LoVo (cell line): Measurements from ENCODE around the gene ARMC5.
"Not testable (repeated sequence)": the region's sequence is repeated elsewhere in the genome, so short reads cannot be mapped to it uniquely, and the experiment has no call there.

Experiments
- DNase-seq: peaks from one replicate; pipeline ENCODE4 v3.0.0-alpha.2; 2016; ENCODE audit warnings: low spot score

The ARMC5 gene

GRCh38 chr16:31478956-31479355, 19.7 kb downstream of the ARMC5 start:
- no peak for DNase-seq

- no peak for DNase-seq
Observed at GRCh38 chr16:31479751-31480150, 20.4 kb downstream of the ARMC5 start.

GRCh38 chr16:31480851-31481536, 21.7 kb downstream of the ARMC5 start:
- DNase-seq, result no peak

- DNase-seq, result no peak
Observed at GRCh38 chr16:31483081-31483480, 23.8 kb downstream of the ARMC5 start, which contains the start of gene SLC5A2. Gene SLC5A2, plus strand, starts transcription at chr16:31483123. Its CDS starts 14 bp downstream, at chr16:31483137.

- DNase-seq, result not testable (repeated sequence)
Observed at GRCh38 chr16:31484048-31484447, 24.7 kb downstream of the ARMC5 start.

GRCh38 chr16:31484491-31485171, 25.3 kb downstream of the ARMC5 start:
- DNase-seq, result no peak

GRCh38 chr16:31485571-31485970, 26.3 kb downstream of the ARMC5 start:
- DNase-seq, result no peak

GRCh38 chr16:31486045-31486444, 26.7 kb downstream of the ARMC5 start:
- no peak for DNase-seq

GRCh38 chr16:31487071-31487719, 27.9 kb downstream of the ARMC5 start:
- DNase-seq, result no peak

GRCh38 chr16:31487720-31488467, 28.6 kb downstream of the ARMC5 start:
- peak; percentile 77 for DNase-seq

GRCh38 chr16:31488468-31489297, 29.4 kb downstream of the ARMC5 start:
- DNase-seq, result no peak

- DNase-seq, result no peak
Observed at GRCh38 chr16:31489298-31489564, 29.9 kb downstream of the ARMC5 start.

GRCh38 chr16:31489616-31490584, 30.6 kb downstream of the ARMC5 start:
- DNase-seq, result no peak

- DNase-seq, result no peak
Observed at GRCh38 chr16:31491778-31492418, 32.6 kb downstream of the ARMC5 start.

- no peak for DNase-seq
Observed at GRCh38 chr16:31493506-31494125, 34.3 kb downstream of the ARMC5 start.

GRCh38 chr16:31496670-31497069, 37.4 kb downstream of the ARMC5 start:
- no peak for DNase-seq

- no peak for DNase-seq
Observed at GRCh38 chr16:31498493-31498892, 39.2 kb downstream of the ARMC5 start.

GRCh38 chr16:31499928-31500327, 40.6 kb downstream of the ARMC5 start:
- DNase-seq, result no peak

- no peak for DNase-seq
Observed at GRCh38 chr16:31501226-31501965, 42.1 kb downstream of the ARMC5 start.
